GM12892 (cell line): ENCODE measurements around the gene DDX25.

Source experiments
- POLR2A ChIP-seq: IDR thresholded peaks from 2 replicates; pipeline ENCODE4 v1.6.1; 2011; ENCODE audit warnings: low read depth, low read length, control low read depth
- POLR2AphosphoS5 ChIP-seq: IDR thresholded peaks from 2 replicates; pipeline ENCODE4 v1.6.1; 2011; ENCODE audit warnings: low read depth, low read length, control low read depth

GRCh38 chr11:125872138-125872491, 32.2 kb upstream of the DDX25 start:
- TF ChIP-seq POLR2A (no peak), POLR2AphosphoS5 (no peak)
